ENCODE results near the gene BLVRA. TPM values are rescaled to one million over a fixed set of nuclear protein-coding genes. Genes with fewer than 3 reads are reported as not detected.

Gene BLVRA
- total RNA-seq, 1 experiment from 2014 or later: 40.7 TPM

- Histone ChIP-seq H3K9ac (ENCODE audit: extremely low read depth, insufficient read length, low read length) (no peak overlapping the region), H3K9me3 (ENCODE audit: control insufficient read depth, low read depth, low read length) (no peaks in the 10 kb centered on the region), H3K4me1 (ENCODE audit: insufficient read depth, low read length) (peaks cover 2% of the 10 kb centered on the region; the same call in 1 of the 2 replicates), H3K79me2 (ENCODE audit: insufficient read depth, low read length) (no peaks in the 10 kb centered on the region), H3K4me2 (ENCODE audit: insufficient read depth, insufficient read length, low read length) (no peak overlapping the region), H2BK120ac (ENCODE audit: low read depth, low read length, poor library complexity, severe bottlenecking) (no peak overlapping the region), H3K23ac (ENCODE audit: insufficient read length, low read depth, low read length) (no peak overlapping the region), H3K27ac (ENCODE audit: insufficient read length, low read depth, low read length) (no peak overlapping the region), H4K8ac (replicated peaks; ENCODE audit: insufficient read length, low read depth, low read length) (no peak overlapping the region), H4K5ac (ENCODE audit: insufficient read length, low read depth, low read length) (no peak overlapping the region), H4K20me1 (ENCODE audit: control insufficient read depth, insufficient read depth, insufficient read length) (no peaks in the 10 kb centered on the region), H2AFZ (ENCODE audit: low read length) (no peak overlapping the region), H3K18ac (ENCODE audit: insufficient read length, low read depth, low read length) (no peak overlapping the region), H3T11ph (ENCODE audit: low read length) (no peak overlapping the region), H3K27me3 (ENCODE audit: insufficient read depth, low read length) (peaks cover 5% of the 10 kb centered on the region; the same call in 1 of the 2 replicates), H2AK5ac (ENCODE audit: insufficient read length, low read length) (no peak overlapping the region), H2BK5ac (ENCODE audit: insufficient read length, low read length) (no peak overlapping the region), H4K91ac (ENCODE audit: insufficient read length, low read depth, low read length) (no peak overlapping the region), H2BK20ac (ENCODE audit: low read depth, low read length, poor library complexity, severe bottlenecking) (no peak overlapping the region), H2BK15ac (ENCODE audit: low read depth, low read length) (no peak overlapping the region), H3K23me2 (ENCODE audit: insufficient read length, low read depth, low read length, poor library complexity, severe bottlenecking) (peaks cover 7% of the 10 kb centered on the region), H3K56ac (ENCODE audit: insufficient read length, low read depth, low read length) (no peak overlapping the region), H2BK12ac (ENCODE audit: insufficient read length, low read depth, low read length) (no peak overlapping the region), H3K4ac (ENCODE audit: low read depth, low read length) (no peak overlapping the region), H3K14ac (ENCODE audit: insufficient read depth, low read length) (no peak overlapping the region), H3K79me1 (ENCODE audit: insufficient read depth, low read depth, low read length, poor library complexity, severe bottlenecking) (no peaks in the 10 kb centered on the region)
- Mint-ChIP-seq H3K27ac (no peak overlapping the region), H3K4me3 (no peak overlapping the region; a peak in 1 of 5 replicates), H3K9me3 (no peaks in the 10 kb centered on the region), H3K27me3 (ENCODE audit: low read depth) (peaks cover 36% of the 10 kb centered on the region), H3K36me3 (ENCODE audit: insufficient read depth in 1 of 3, low read depth in 3 of 3) (no peaks in the 10 kb centered on the region), H3K4me1 (peaks cover 17 to 20% of the 10 kb centered on the region in 2 experiments)
- WGBS (ENCODE audit: extremely low coverage, insufficient read length, low lambda C conversion rate): no CpG with 5 or more reads among the region's 1 CpG
- TF ChIP-seq, protein P1, sequence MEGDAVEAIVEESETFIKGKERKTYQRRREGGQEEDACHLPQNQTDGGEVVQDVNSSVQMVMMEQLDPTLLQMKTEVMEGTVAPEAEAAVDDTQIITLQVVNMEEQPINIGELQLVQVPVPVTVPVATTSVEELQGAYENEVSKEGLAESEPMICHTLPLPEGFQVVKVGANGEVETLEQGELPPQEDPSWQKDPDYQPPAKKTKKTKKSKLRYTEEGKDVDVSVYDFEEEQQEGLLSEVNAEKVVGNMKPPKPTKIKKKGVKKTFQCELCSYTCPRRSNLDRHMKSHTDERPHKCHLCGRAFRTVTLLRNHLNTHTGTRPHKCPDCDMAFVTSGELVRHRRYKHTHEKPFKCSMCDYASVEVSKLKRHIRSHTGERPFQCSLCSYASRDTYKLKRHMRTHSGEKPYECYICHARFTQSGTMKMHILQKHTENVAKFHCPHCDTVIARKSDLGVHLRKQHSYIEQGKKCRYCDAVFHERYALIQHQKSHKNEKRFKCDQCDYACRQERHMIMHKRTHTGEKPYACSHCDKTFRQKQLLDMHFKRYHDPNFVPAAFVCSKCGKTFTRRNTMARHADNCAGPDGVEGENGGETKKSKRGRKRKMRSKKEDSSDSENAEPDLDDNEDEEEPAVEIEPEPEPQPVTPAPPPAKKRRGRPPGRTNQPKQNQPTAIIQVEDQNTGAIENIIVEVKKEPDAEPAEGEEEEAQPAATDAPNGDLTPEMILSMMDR (conservative IDR thresholded peaks at IDR 0.05): no peak
- no peak for DNase-seq
These were observed 2.0 kb upstream of the BLVRA start for GRCh38 chr7:43756368-43757072.

All from H9 (cell line).